Upper lobe of left lung (tissue), 4 donors: Measurements from ENCODE around the gene NOS1.

Experiments
- EP300 ChIP-seq, 4 donors: sonication (generic); formaldehyde crosslinking; IDR thresholded peaks; one replicate each; pipeline ENCODE4 v1.5.1; 2017; ENCODE audit warnings: antibody characterized with exemption in 4 of 4, control low read depth in 2 of 4
- POLR2A ChIP-seq, 4 donors: fragments of 450-650 bp; IDR thresholded peaks; one replicate each; pipeline ENCODE4 v1.5.1; 2016 to 2017; ENCODE audit warnings: antibody characterized with exemption in 4 of 4, mild to moderate bottlenecking in 2 of 4
- POLR2AphosphoS5 ChIP-seq, 2 donors: sonication (generic); formaldehyde crosslinking; IDR thresholded peaks; one replicate each; pipeline ENCODE4 v1.5.1; 2017; ENCODE audit warnings: antibody characterized with exemption in 2 of 2
- TF ChIP-seq, protein P1 (sequence below), 6 experiments: fragments of 450-650 bp in 4 of 6; fragments of 200-600 bp in 2 of 6; sonication (generic) in 2 of 6; IDR thresholded peaks; one replicate each; pipeline ENCODE4 v1.5.1; 2016 to 2019; ENCODE audit warnings: antibody characterized with exemption in 6 of 6

DNA sequence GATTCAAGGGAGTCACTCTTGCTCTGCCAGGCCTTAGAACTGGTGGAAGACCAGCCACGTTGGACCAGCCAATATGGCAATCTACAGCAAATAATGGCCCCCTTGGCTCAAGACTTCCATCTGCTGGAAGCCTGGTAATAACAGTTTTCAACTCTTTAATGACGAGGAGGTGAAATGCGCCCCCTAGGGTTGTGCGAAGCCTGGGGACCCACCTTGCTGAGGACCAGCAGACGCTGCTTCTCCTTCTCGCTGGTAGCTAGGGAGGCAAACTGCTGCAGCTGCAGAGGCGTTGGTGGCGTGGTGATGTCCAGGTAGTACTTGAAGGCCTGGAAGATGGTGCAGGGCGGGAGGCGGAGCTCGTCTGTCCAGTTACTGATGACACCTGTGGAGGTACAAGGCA lies 129.7 kb downstream of the NOS1 start:
- TF ChIP-seq, protein P1, sequence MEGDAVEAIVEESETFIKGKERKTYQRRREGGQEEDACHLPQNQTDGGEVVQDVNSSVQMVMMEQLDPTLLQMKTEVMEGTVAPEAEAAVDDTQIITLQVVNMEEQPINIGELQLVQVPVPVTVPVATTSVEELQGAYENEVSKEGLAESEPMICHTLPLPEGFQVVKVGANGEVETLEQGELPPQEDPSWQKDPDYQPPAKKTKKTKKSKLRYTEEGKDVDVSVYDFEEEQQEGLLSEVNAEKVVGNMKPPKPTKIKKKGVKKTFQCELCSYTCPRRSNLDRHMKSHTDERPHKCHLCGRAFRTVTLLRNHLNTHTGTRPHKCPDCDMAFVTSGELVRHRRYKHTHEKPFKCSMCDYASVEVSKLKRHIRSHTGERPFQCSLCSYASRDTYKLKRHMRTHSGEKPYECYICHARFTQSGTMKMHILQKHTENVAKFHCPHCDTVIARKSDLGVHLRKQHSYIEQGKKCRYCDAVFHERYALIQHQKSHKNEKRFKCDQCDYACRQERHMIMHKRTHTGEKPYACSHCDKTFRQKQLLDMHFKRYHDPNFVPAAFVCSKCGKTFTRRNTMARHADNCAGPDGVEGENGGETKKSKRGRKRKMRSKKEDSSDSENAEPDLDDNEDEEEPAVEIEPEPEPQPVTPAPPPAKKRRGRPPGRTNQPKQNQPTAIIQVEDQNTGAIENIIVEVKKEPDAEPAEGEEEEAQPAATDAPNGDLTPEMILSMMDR (IDR thresholded peaks at IDR 0.05) = no peak
- TF ChIP-seq POLR2A (IDR thresholded peaks at IDR 0.05) = no peak
- TF ChIP-seq EP300 (IDR thresholded peaks at IDR 0.05) = no peak
- TF ChIP-seq POLR2AphosphoS5 (IDR thresholded peaks at IDR 0.05) = no peak
